Renal pelvis (tissue), 4 donors: Measurements from ENCODE around the gene UCP2. TPM values are rescaled to one million over a fixed set of nuclear protein-coding genes. Genes with fewer than 3 reads are reported as not detected.

Source experiments
- DNase-seq: peaks from one replicate; pipeline ENCODE4 v3.0.0-alpha.2; 2013
- polyA plus RNA-seq, 3 donors: library from polyadenylated mRNA; unstranded; fragments of 120-200 nt; gene quantifications; one replicate each; pipeline ENCODE4 v1.2.1, GENCODE V29; 2013; ENCODE audit not compliant: insufficient read length in 3 of 3

UCP2 gene
- polyA plus RNA-seq, 3 donors, result 63.6 to 82.9 (median 75.3) TPM

GRCh38 chr11:73974604-73975478, 7.8 kb downstream of the UCP2 start:
- DNase-seq, result no peak

GRCh38 chr11:73972620-73973449, 9.8 kb downstream of the UCP2 start:
- no peak for DNase-seq

DNA sequence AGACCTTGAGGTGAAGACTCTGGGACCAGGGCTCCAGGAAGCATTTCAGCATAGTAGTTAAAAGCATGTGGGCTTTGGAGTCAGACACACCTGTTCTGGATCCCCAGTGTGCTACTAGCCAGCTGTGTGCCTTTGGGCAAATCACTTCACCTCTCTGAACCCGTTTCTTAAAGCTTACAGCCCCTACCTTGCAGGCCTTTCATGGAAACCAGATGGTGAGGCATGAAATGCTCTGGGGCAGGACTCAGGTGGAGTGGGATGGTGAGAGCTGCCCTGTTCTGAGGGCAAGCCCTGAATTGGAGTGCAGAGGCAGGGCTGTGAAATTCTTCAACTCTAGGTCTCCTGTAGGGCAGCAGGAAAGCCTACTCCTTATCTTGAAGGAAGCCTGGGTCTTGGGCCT, 10.5 kb downstream of the UCP2 start:
- no peak for DNase-seq

GRCh38 chr11:73971175-73971719, 11.4 kb downstream of the UCP2 start:
- DNase-seq, result no peak

GRCh38 chr11:73969991-73970800, 12.4 kb downstream of the UCP2 start:
- DNase-seq, result no peak

DNA sequence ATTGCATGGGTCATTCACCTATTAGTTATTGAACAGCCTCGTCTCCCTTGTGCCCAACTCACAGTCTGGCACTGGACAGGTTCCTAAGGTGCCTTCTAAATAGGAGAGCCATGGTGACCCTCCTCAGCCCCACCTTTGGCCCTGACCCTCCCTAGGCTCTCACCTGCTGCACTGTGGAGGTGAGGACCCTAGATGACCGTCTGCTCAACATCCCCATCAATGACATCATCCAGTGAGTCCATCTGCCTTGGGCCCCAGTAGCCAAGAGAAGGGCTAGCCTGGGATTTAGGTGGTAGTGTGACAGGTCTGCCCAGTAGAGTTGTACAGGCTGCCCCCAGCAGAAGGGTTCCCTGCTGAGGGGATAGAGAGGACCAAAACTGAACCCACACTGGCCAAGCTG, 13.6 kb downstream of the UCP2 start:
- DNase-seq, result no peak

DNA sequence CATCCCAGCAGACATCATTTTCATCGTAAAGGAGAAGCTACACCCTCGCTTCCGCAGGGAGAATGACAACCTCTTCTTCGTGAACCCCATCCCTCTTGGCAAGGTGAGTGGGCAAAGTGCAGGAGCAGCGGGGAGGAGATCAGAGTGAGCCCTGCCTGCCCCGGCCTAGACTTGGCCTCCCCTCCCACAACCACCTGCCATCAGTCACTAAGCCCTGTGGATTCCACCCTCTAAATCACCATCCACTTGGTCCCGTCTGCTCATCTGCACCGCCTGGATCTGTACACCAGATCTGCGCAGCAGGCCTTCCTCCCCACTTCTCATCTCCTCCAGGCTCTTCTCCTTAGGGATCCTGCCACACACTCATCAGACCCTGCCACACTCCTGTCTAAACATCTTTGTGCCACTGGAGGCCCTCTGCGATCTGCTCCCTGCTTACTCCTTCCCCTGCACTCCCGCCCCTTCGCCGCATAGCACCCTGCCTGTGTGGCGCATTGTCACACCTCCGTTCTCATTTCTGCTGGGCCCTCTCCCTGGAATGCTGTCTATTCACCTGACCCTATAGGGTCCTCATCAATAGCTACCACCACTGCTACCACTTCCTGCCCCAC, 14.2 kb downstream of the UCP2 start:
- no peak for DNase-seq

- DNase-seq, result no peak
Observed at GRCh38 chr11:73965764-73966121, 16.9 kb downstream of the UCP2 start.

DNA sequence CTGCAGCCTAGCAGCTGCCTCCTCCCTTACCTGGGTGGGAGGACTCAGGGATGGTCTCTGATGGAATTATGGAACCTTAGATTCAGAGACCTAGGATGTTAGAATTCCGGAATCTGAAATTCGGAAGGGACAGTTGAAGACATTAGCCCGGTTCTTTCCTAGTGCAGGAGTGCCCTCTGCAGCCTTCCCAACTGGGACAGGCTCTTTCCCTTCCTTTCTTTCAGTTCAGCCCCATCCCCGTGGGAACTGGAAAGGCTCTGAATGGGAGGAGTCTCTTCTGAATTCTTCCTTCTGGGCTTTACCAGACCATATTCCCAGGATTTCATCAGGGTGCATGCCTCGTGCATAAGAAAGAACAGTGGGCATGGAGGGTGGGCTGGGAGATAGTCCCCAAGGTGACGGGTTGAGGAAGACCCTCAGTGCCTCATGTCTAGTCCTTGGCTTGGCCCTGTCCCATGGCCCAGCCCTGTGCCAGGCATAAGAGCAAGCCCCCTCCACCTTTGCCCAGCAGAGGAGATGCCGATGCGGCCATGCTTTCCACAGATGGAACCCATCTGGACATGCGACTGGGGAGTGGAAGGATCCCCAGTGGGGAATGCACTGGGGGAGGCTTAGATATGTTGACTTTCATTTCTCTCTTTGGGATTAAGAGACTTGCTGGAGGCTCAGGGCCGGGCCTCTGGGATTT, 17.4 kb downstream of the UCP2 start:
- no peak for DNase-seq

GRCh38 chr11:73963861-73964260, 18.8 kb downstream of the UCP2 start:
- DNase-seq, result no peak

- DNase-seq, result no peak
Observed at GRCh38 chr11:73962101-73962705, 20.4 kb downstream of the UCP2 start.

GRCh38 chr11:73961321-73961720, 21.3 kb downstream of the UCP2 start:
- no peak for DNase-seq

- no peak for DNase-seq
Observed at GRCh38 chr11:73958521-73959141, 24.0 kb downstream of the UCP2 start.

DNA sequence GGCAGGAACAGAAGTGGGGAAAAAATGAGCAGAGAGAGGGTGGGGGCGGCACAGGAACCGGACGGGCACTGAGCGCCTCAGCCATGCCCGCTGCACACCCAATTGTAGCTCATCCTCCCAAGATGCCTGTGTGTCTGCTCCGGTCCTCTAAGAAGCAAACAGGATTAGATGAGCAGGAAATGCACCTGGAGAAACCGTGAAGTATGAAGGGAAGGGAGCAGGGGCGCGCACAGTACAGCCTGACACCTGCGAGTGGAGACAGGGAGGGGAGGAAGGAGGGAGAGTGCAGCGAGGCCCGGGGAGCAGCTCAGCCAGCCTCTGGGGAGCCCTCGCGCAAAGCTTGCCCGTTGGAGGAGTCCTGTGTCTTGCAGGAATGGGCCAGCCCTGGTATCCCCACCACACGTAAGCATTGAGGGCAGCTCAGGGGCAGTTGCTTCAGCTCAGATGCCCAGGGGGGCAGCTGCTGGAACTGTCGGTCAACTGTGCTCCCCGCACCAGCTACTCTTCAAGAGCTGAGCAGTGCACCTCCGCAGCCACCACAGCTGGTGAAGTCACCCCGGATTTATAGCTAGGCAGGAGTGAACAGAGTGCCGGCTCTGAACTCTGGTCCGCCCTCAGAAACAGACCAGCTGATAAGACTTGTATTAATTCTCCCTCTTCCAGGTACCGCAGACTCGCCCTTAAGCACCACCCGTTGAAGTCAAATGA, 24.8 kb downstream of the UCP2 start:
- no peak for DNase-seq

GRCh38 chr11:73956876-73957653, 25.6 kb downstream of the UCP2 start:
- DNase-seq, result no peak

DNA sequence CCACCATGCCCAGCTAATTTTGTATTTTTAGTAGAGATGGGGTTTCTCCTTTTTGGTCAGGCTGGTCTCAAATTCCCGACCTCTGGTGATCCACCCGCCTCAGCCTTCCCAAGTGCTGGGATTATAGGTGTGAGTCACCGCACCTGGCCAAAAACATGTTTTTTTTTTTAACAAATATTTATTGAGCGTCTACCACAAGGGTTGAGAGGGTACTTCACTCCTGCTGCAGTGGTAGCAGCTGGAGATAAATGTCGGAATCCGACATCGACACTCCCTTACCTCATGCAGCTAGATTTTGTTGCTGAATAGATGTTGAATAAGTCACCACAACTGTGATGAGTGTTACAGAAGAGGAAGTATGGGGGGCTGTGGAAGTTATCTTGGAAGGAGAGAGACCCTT, 30.8 kb downstream of the UCP2 start:
- no peak for DNase-seq

DNA sequence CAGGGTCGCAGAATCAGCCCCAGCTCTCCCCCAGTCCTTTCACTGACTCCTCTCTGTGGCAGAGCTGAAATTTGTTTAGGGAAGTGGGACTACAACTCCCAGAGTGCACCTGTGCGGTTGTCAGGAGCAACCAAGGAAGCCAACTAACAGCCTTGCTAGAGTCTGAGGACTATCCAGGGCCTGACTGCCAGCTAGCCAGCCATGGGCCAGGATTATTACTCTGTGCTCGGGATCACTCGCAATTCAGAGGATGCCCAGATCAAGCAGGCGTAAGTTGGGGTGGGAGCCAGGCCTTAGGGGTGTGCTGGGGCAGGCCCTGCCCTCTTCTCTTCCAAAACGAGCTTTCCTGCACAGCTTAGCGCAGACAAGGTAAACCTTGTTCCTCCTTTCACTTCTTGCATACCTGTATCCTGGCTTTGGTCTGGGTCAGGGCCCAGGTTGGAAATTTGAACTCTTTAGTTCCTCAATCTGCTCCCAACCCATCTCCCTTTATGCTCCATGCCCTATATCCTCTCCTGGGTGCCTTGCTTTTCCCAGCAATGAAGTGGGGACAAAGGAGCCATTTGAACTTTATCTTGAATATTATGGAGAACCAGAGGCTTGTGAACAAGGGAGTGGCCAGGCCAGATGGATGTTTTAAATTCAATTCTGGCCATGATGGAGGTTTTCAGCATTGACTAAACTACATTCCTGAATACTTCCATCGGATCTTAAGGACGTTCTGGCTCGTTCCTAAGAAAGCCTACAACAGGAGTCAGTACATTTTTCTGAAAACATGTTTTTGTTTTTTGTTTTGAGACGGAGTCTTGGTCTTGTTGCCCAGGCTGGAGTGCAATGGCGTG, 31.6 kb downstream of the UCP2 start, which contains the start of gene DNAJB13:
Gene DNAJB13, plus strand, starts transcription at position 158 of the 842 bp plus-strand sequence. Its CDS starts 44 bp downstream, at position 202.
- peak; percentile 62 for DNase-seq
